HUES6 (cell line): ENCODE results near the gene DAGLA.

Experiments
- H3K27ac ChIP-seq: 2 replicates; pipeline ENCODE4 v1.7.0; 2013; ENCODE audit warnings: low read depth, mild to moderate bottlenecking, low read length, inconsistent platforms
- H3K27me3 ChIP-seq: 2 replicates; pipeline ENCODE4 v1.6.1; 2013; ENCODE audit warnings: low read length; ENCODE audit not compliant: control insufficient read depth, insufficient read depth
- H3K36me3 ChIP-seq: 2 replicates; pipeline ENCODE4 v1.6.1; 2013; ENCODE audit warnings: low read length; ENCODE audit not compliant: control insufficient read depth, insufficient read depth
- H3K4me1 ChIP-seq: 2 replicates; pipeline ENCODE4 v1.6.1; 2013; ENCODE audit warnings: low read length; ENCODE audit not compliant: control insufficient read depth, insufficient read depth
- H3K4me3 ChIP-seq: 2 replicates; pipeline ENCODE4 v1.5.1; 2013; ENCODE audit warnings: low read depth, low read length
- H3K9ac ChIP-seq: one replicate; pipeline ENCODE4 v1.6.1; 2013; ENCODE audit warnings: mild to moderate bottlenecking, low read length
- H3K9me3 ChIP-seq: 2 replicates; pipeline ENCODE4 v1.6.1; 2013; ENCODE audit warnings: low read depth, low read length; ENCODE audit not compliant: control insufficient read depth, insufficient read depth

DAGLA gene

GRCh38 chr11:61693922-61694601 lies 13.9 kb downstream of the DAGLA start:
- Histone ChIP-seq H3K4me3 (no peak overlapping the region), H3K4me1 (peaks cover 60% of the 10 kb centered on the region), H3K27ac (no peak overlapping the region), H3K27me3 (no peaks in the 10 kb centered on the region), H3K9ac (no peak overlapping the region), H3K36me3 (no peaks in the 10 kb centered on the region), H3K9me3 (no peaks in the 10 kb centered on the region)

DNA sequence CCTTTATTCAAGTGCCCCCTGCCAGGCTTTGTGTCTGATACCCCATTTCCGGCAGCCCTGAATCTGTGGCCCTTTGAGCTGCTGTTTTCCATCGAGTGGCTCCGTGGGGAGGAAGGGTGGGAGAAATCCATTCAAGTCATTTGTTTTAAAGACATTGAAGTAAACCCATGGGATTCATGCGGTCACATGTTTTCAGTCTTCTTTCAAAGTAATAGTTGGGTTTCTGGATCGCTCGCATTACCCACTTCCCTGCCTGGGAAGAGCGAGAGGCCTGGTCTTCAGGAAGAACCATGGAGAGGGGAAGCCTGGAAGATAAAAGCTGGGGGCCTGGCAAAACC lies 14.4 kb downstream of the DAGLA start:
- H3K27ac ChIP-seq, result no peak overlapping the region
- H3K4me1 ChIP-seq, result peaks cover 60% of the 10 kb centered on the region
- no peak overlapping the region for H3K9ac ChIP-seq
- no peaks in the 10 kb centered on the region for H3K27me3 ChIP-seq
- H3K36me3 ChIP-seq, result no peaks in the 10 kb centered on the region
- H3K9me3 ChIP-seq, result no peaks in the 10 kb centered on the region
- no peak overlapping the region for H3K4me3 ChIP-seq

DNA sequence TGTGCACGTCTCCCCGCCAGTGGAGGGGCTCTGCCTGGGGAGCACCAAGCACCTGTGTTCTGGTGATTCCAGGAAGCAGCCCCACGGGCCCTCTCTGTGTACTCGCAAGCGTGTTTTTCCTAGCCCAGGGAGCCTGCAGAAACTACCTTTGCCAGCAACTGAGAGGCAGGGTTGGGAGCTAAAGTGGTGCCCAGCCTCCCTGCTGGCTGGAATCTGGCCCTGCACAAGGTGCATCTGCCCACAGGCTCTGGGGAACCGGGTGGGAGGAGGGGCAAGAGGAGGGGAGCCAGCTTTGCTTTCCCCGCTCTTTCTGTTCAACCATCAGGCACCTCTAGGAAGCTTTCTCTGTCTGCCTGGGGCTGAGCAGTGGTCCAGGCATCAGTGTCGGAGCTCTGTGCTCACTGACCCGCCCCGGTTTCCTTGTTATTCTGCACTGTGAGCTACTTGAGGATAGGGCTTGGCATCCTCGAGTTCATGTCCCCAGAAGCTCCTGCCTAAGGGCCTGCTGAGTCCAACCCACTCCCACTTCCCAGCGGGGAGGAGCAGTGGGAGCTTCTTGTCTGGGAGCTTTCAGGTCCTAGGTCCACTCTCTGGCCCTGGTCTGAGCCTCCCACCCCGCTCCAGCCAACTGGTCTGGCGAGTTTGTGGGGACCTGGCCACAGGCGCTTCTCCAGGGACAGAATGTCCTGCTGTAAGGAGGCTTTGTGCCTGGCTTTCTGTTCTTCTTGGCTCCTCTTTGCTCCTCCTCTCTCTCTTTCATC lies 14.9 kb downstream of the DAGLA start:
- Histone ChIP-seq H3K36me3 (no peaks in the 10 kb centered on the region), H3K9me3 (no peaks in the 10 kb centered on the region), H3K27me3 (no peaks in the 10 kb centered on the region), H3K4me3 (no peak overlapping the region), H3K4me1 (peaks cover 62% of the 10 kb centered on the region), H3K27ac (no peak overlapping the region), H3K9ac (no peak overlapping the region)

GRCh38 chr11:61695917-61696316 lies 15.7 kb downstream of the DAGLA start:
- Histone ChIP-seq H3K4me1 (peaks cover 58% of the 10 kb centered on the region), H3K27me3 (no peaks in the 10 kb centered on the region), H3K9ac (no peak overlapping the region), H3K36me3 (no peaks in the 10 kb centered on the region), H3K27ac (no peak overlapping the region), H3K4me3 (no peak overlapping the region), H3K9me3 (no peaks in the 10 kb centered on the region)

- no peak overlapping the region for H3K27ac ChIP-seq
- no peaks in the 10 kb centered on the region for H3K36me3 ChIP-seq
- H3K9me3 ChIP-seq, result no peaks in the 10 kb centered on the region
- H3K27me3 ChIP-seq, result no peaks in the 10 kb centered on the region
- H3K9ac ChIP-seq, result no peak overlapping the region
- peaks cover 57% of the 10 kb centered on the region for H3K4me1 ChIP-seq
- H3K4me3 ChIP-seq, result no peak overlapping the region
Observed at GRCh38 chr11:61696602-61697001, 16.4 kb downstream of the DAGLA start.

DNA sequence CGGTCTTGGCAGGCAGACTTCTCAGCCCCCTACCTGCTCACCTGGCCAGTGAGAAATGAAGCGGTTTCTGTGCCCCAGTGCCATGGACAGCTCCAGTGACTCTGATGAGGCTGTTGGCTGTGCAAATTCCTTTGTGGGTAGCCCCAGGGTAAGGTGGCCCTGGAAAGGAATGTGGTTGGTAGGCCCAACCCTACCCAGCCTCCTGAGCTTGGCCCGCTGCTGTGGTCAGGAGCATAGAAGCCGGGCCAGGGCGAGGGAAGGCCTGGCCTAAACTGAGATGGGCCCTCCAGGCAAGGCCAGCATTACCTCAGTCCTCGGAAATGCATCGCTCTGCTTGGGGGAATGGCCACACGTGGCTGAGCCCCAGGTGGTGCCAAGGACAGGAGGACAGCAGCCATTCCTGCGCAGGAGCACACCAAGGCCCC lies 16.9 kb downstream of the DAGLA start:
- H3K4me1 ChIP-seq, result peaks cover 52% of the 10 kb centered on the region
- no peak overlapping the region for H3K27ac ChIP-seq
- no peak overlapping the region for H3K9ac ChIP-seq
- no peaks in the 10 kb centered on the region for H3K36me3 ChIP-seq
- no peak overlapping the region for H3K4me3 ChIP-seq
- no peaks in the 10 kb centered on the region for H3K9me3 ChIP-seq
- H3K27me3 ChIP-seq, result no peaks in the 10 kb centered on the region

GRCh38 chr11:61697764-61698163 lies 17.6 kb downstream of the DAGLA start:
- no peaks in the 10 kb centered on the region for H3K36me3 ChIP-seq
- H3K9ac ChIP-seq, result no peak overlapping the region
- H3K4me1 ChIP-seq, result peaks cover 50% of the 10 kb centered on the region
- no peaks in the 10 kb centered on the region for H3K27me3 ChIP-seq
- no peaks in the 10 kb centered on the region for H3K9me3 ChIP-seq
- no peak overlapping the region for H3K4me3 ChIP-seq
- H3K27ac ChIP-seq, result no peak overlapping the region

DNA sequence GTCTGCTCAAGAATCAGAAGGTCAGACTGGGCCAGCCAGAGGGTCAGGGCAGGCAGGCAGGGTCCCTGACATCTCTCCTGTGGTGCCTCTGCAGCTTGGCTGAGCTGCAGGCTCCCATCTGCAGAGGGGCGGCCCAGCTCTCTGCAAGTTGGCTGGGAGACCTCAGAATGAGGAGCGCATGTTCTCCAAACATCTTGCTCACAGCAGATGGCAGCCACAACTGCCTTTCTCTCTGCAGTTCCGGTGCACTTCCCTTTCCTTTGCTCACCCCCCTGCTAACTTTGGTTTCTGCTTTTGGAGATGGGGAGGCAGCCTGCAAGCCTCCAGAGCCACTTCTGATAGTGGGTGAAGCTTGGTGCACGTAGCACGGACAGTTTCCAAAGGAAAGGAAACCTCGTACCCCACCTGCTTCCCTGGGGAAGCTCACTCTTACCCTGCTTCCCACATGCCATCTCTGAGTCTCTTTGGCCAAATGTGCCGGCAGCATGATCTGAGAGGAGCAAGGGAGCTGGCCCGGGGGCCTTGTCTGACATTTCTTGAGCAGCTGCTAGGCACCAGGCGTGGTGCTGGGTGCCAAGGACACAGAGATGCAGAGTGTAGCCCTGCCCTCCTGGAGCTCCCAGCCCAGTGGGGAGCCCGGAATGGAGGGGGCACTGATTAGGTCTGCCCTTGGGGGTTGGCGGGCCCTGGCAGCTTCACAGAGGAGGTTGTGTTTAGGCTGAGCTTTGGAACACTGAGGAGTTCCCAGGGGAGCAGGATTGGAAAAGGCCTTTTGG lies 18.2 kb downstream of the DAGLA start:
- no peaks in the 10 kb centered on the region for H3K27me3 ChIP-seq
- H3K4me1 ChIP-seq, result peaks cover 50% of the 10 kb centered on the region
- no peaks in the 10 kb centered on the region for H3K9me3 ChIP-seq
- H3K9ac ChIP-seq, result no peak overlapping the region
- no peak overlapping the region for H3K4me3 ChIP-seq
- no peak overlapping the region for H3K27ac ChIP-seq
- H3K36me3 ChIP-seq, result no peaks in the 10 kb centered on the region

DNA sequence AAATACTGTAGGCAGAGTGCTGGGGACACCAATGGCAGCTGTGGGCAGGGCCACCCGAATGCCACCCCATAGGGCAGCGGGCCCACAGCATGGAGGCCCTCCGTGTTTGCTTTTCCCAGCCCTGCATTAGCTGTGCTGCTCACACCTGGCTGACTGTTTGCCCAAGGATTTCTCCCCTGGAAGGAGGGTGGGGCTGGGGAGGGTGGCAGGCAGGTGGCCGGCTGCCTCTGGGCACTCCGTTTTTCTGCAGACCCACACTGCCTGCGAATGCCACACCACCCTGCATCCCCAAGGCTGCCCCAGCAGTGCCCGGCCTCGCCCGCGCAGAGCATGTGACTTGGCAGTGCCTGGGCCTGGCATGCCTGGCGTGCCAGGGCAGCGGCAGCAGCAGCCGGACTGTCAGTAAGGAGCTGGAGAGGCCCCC lies 19.6 kb downstream of the DAGLA start:
- no peak overlapping the region for H3K9ac ChIP-seq
- H3K9me3 ChIP-seq, result no peaks in the 10 kb centered on the region

GRCh38 chr11:61700212-61700611 lies 20.0 kb downstream of the DAGLA start:
- H3K4me1 ChIP-seq, result peaks cover 42% of the 10 kb centered on the region
- H3K9ac ChIP-seq, result no peak overlapping the region

More for the DNA sequence above, 19.6 kb downstream of the DAGLA start:
- Histone ChIP-seq H3K27me3 (no peaks in the 10 kb centered on the region), H3K4me1 (peaks cover 42% of the 10 kb centered on the region), H3K36me3 (no peaks in the 10 kb centered on the region), H3K4me3 (no peak overlapping the region), H3K27ac (no peak overlapping the region)

DNA sequence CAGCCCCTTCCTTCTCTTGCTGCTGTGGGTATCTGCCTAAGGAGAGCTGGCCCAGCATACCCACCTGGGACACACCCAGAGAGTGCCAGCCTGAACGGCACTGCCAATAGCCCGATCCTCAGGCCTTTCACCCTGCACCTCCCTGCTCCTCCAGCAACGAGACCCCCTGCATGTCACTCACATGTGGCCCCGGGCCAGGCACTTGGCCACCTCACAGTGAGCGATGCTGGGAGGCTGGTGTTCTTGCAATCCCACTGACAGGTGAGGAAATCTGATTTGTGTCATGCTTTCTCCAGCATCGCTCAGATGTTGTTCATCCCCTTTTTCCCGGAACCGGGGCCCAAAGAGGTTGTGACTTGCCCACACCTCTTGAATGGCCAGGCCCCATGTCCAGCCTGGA lies 20.5 kb downstream of the DAGLA start:
- no peak overlapping the region for H3K9ac ChIP-seq
- H3K36me3 ChIP-seq, result no peaks in the 10 kb centered on the region
- no peak overlapping the region for H3K27ac ChIP-seq
- H3K9me3 ChIP-seq, result no peaks in the 10 kb centered on the region
- H3K4me1 ChIP-seq, result peaks cover 38% of the 10 kb centered on the region
- H3K4me3 ChIP-seq, result no peak overlapping the region
- no peaks in the 10 kb centered on the region for H3K27me3 ChIP-seq

More at GRCh38 chr11:61700212-61700611, 20.0 kb downstream of the DAGLA start:
- Histone ChIP-seq H3K4me3 (no peak overlapping the region), H3K9me3 (no peaks in the 10 kb centered on the region), H3K27me3 (no peaks in the 10 kb centered on the region), H3K27ac (no peak overlapping the region), H3K36me3 (no peaks in the 10 kb centered on the region)
